Inflammatory macrophage (primary cell): ENCODE data around the gene USP31.
A peak's percentile ranks its signal among the peaks of the same experiment; 100 is the strongest.

Source experiments
- DNase-seq, 2 donors: peaks; one replicate each; pipeline ENCODE4 v3.0.0-alpha.2; 2020 to 2022

USP31 gene

GRCh38 chr16:23059433-23059832 is 89.8 kb downstream of the USP31 start:
- no peak for DNase-seq

GRCh38 chr16:23058576-23058975 is 90.7 kb downstream of the USP31 start:
- no peak for DNase-seq

GRCh38 chr16:23057013-23057596 is 92.1 kb downstream of the USP31 start:
- DNase-seq: no peak

DNA sequence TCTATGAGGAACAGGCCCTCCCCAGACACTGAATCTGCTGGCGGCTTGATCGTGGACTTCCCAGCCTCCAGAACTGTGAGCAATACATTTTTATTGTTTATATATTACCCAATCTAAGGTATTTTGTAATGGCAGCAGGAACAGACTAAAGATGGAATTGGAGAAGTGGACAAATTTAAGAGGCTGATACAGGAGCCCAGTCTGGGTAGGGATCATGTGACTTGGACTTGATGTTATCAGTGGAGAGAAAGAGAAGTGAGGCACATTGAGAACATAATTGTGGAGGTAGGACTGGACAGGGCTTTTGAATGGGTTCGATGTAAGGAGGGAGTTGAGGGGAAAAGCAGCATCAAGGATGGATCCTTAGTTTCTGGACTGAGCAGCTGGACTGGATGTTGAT is 93.8 kb downstream of the USP31 start:
- peak; percentile 14 to 50 for DNase-seq

- DNase-seq: no peak
Measured at GRCh38 chr16:23052908-23053580, 96.2 kb downstream of the USP31 start.

DNA sequence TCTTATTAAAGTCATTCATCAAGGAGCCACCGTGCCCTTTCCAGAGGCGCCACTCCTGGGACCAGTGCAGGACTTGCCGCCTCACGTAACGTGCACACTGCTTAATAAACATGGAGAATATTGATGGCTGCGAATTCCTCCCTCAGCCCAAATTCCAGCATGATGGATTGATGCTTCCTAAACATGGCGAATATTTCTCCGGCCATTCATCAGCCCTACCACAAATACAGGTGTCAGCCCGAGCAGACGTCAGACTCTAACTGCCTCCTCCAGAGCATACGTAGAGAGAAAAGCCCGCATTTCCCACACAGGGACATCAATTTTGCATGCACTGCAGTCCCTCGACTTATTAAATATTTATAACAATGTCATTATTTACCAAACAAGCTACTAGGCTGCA is 97.0 kb downstream of the USP31 start:
- DNase-seq: no peak

- DNase-seq: no peak
Measured at GRCh38 chr16:23051587-23051986, 97.7 kb downstream of the USP31 start.

DNA sequence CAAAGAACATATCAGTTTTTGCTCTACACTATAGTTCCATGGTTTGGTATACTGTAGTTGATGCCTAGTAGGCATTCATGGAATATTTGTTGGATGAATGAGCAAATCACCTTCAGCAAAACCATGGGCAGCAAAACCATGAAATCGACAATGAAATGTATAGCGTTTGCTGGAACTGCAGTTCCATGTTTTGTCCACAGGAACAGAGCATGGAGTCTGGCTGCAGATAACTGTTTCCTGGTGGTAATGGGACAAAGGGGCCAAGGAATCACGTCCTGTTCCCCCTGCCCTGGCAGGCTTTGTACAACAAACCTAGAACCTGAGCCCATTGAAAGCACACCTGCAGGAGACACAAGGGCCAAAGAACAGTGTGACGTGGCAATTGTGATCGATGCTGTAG is 101.1 kb downstream of the USP31 start:
- no peak for DNase-seq

DNA sequence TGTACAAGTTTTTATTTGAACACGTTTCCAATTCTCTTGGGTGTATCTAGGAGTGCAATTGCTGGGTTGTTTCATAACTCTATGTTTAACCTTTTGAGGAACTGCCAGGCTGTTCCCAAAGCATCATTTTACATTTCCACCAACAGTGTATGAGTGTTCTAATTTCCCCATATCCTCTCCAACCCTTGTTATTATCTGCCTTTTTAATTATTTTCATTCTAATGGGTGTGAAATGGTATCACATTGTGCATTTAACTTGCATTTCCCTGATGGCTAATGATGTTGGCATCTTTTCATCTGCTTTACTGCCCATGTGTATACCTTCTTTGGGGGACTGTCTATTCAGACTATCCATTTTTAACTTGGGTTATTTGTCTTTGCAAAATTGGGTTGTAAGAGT is 104.2 kb downstream of the USP31 start:
- DNase-seq: no peak

- no peak for DNase-seq
Measured at GRCh38 chr16:23040246-23040645, 109.0 kb downstream of the USP31 start.

- DNase-seq: no peak
Measured at GRCh38 chr16:23039118-23039517, 110.1 kb downstream of the USP31 start.

GRCh38 chr16:23035240-23035639 is 114.0 kb downstream of the USP31 start:
- DNase-seq: no peak

DNA sequence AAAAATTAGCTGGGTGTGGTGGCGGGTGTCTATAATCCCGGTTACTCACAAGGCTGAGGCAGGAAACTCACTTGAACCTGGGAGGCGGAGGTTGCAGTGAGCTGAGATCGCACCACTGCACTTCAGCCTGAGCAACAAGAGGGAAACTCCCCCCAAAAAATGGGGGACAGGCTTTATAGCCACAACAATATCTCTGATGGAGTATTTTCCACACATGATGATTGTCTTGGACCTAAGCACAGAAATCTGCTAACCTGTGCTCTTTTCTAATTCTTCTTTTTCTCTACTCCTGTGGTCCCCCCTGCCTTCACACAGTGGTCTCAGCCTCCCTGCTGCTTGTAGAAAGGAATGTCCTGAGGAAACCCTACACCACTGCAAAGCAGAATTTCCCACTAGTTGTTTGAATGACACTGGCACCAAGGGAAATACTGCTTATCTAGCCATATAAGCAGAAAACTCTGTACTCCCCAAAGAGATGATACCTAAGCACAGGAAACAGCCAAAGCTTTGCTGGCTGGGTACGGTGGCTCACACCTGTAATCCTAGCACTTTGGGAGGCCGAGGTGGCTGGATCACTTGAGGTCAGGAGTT is 117.6 kb downstream of the USP31 start:
- no peak for DNase-seq

DNA sequence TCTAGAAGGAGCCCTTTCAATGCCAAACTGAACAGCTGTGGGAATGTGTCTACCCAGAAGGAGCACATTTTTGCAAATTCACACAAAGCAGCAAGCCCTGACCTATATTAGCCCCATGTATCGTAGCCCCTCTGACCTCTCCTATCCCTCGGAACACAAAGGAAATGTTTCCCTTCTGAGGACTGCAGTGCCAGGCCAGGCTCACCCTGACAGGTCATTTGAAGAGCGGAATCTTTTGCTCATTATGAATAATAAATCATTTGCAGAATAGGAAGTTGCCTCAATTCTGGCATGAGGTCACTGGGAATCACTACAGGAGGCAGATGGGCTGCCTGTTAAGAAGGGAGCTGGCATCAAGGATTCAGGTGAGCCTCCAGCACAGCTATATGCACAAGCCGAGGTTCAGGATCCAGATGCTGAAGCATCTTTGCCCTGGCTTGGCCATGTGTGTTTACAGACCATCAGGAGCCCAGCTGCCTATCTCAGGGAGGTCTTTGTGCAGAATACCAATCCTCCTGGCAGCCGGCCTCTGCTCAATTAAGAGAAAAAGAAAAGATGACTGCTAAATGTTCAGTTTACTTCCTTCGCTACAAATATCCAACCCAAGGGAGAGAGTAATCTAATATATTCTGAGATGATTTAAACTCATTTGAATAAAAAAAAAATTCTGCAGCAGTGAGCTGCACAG is 119.4 kb downstream of the USP31 start:
- no peak for DNase-seq

DNA sequence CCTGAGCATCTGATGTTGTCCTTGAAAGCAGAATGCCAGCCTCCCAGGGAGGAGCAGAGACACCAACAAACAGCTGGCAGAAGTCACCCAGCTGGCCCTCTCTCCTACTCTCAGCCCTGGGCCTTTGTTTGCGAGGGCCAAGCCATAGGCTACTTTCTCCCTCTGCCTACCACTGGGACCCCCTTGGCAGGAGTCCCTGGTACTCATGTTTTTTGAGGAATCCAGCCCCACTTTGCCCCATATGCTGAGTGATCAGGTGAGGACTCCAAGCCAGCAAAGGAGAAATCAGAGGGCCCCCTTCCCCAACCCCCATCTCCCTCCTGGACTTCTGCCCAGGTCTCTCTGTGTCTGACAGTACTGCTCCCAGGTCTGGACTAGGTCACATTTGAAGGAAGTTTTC is 121.9 kb downstream of the USP31 start:
- no peak for DNase-seq

DNA sequence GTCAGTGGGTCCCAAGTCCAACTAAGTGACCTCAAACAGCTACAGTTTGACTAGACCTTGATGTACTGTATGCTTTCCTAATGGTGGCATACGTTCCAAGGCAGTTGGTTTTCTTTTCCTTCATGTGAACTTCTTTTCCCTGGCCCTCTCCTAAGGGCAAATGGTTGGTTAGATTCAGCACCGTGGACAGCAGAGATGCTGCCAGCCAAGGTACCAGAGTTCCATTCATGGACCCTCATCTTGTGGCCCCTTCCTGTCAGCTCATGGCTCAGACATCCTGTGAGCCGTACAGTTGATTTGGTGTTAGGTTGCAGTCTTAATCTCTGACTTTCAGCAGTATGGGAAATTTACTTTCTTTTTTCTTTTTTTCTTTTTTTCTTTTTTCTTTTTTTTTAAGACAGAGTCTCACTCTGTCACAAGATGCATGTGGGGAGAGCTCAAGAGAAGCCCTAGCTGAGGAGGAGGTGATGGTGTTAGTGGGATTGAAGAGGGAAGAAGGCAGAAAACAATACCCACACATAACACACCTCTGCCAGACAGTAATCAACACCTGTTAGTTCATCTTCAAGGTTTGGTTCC is 122.4 kb downstream of the USP31 start:
- DNase-seq: no peak

DNA sequence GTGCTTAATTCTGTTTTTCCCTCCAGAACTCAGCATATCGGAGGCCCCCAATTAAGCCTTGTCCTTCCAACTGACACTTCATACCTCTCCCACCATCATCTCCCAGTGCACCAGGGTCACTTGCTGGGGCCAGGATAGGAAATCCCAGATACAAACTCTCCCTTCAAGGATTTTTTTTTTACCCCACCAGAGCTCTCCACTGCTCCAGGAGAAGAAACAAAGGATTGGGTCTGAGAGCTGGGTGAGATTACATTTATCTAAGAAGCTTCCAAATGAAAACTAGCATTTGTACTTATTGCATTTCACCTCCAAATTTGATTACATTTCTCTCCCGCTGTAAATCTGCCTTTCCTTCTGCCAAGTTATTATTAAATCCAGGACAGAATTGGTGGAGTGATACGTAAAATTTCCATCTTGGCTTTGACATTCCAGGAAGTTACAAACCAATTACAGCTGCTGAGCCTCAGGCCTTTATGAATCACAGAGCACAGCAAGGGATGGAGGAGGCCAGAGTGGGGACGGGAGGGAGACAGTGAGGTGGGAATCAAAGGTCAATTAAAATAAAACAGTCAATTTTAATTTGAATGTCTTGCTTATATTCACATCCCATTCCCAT is 123.5 kb downstream of the USP31 start:
- DNase-seq: no peak

GRCh38 chr16:23024044-23024443 is 125.2 kb downstream of the USP31 start:
- no peak for DNase-seq

DNA sequence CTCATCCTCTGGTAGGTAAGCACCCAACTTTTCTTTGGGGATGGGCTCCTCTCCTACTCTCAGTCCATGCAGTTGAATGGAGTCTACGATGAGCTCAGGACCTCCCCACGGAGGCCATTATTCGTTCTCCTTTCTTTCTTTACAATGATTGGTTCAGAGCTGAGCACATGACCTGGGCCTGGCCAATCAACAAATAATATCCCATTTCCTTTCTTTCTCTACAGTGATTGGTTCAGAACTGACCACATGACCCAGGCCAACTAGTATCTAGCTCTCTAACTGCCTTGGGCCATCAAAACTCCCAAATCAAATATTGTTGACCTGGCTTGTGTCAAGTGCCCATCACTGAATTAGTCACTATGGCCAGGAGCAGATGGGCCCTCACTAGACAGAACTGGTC is 129.2 kb downstream of the USP31 start:
- no peak for DNase-seq

- DNase-seq: no peak
Measured at GRCh38 chr16:23016368-23016767, 132.9 kb downstream of the USP31 start.

DNA sequence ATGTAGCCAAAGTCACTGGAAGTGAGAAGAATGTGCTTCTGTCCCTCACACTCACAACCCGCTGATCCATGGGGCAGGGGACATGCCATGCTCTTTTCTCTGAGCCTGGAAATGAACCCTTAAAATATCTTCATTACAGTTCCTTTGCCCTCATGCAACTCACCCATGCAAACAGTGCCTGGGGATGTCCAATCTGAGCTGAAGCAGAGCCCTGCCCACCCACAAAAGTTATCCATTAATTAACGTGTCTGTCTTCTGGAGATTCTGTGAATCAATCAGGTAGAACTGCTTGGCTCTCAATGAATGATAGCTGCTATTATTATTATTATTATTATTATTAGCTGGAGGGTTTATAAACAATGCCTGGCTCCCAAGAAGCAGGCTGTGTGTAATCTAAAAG is 133.7 kb downstream of the USP31 start:
- no peak for DNase-seq

GRCh38 chr16:23014592-23014991 is 134.7 kb downstream of the USP31 start:
- no peak for DNase-seq
